K562 (cell line): ENCODE data around the gene SH3BGRL2. TPM values are rescaled to one million over a fixed set of nuclear protein-coding genes. Genes with fewer than 3 reads are reported as not detected.

Experiments
- polyA plus RNA-seq, 8 experiments: library from polyadenylated mRNA; depleted of rRNA in 4 of 8; stranded (reverse) in 5 of 8; unstranded in 3 of 8; fragments of >200 nt; fragmentation: Nextera tagmentation in 2 of 8; fragmentation: Illumina TruSeq in 1 of 8; extraction: Ambion mirVana in 2 of 8; extraction: Trizol in 1 of 8; gene quantifications; 2 replicates each; pipeline versions ENCODE4 v1.2.1 to v1.2.3, GENCODE V29; 2011 to 2014; ENCODE audit warnings: inconsistent platforms in 1 of 8, missing spikeins in 1 of 8
- total RNA-seq, 7 experiments: library from RNA; depleted of rRNA in 6 of 7; stranded (reverse); fragments of >200 nt in 6 of 7; fragmentation: Illumina TruSeq in 2 of 7; extraction: Trizol in 2 of 7; gene quantifications; 2 replicates each; pipeline versions ENCODE4 v1.2.1 to v1.2.3, GENCODE V29; 2011 to 2021; ENCODE audit warnings: low replicate concordance in 1 of 7

Gene SH3BGRL2
- total and polyA plus RNA-seq, 9 of the 15 experiments (the other 6 are each of a cell fraction or from before 2014, with no cell fraction given): 4.4 to 12.1 (median 7.3) TPM

Other genes starting within 250 kb of the SH3BGRL2 start
- gene LCA5, start 93.9 kb upstream of the SH3BGRL2 start, total RNA-seq (2014; rRNA removed): 1.4 TPM in 2 replicates
- 3.4 and 4.6 TPM in 2 replicates for gene LCA5, start 93.9 kb upstream of the SH3BGRL2 start, total RNA-seq (2014; rRNA removed; fragmentation: Illumina TruSeq; extraction: Trizol)
- gene LCA5, start 93.9 kb upstream of the SH3BGRL2 start, total RNA-seq (2015; rRNA removed; fragmentation: Illumina TruSeq; extraction: Trizol): 3.0 and 3.2 TPM in 2 replicates
- 2.2 TPM in 2 replicates for gene LCA5, start 93.9 kb upstream of the SH3BGRL2 start, total RNA-seq (2021)
- 1.3 and 1.8 TPM in 2 replicates for gene LCA5, start 93.9 kb upstream of the SH3BGRL2 start, polyA plus RNA-seq (2011; rRNA removed)
- 2.4 and 2.5 TPM in 2 replicates for gene LCA5, start 93.9 kb upstream of the SH3BGRL2 start, polyA plus RNA-seq (2014; fragmentation: Illumina TruSeq; extraction: Trizol)
- gene LCA5, start 93.9 kb upstream of the SH3BGRL2 start, polyA plus RNA-seq (2014; fragmentation: Nextera tagmentation; extraction: Ambion mirVana): 1 to 10 TPM; 1.0 to 1.3 TPM
- gene LCA5, start 93.9 kb upstream of the SH3BGRL2 start, polyA plus RNA-seq (2014; rRNA removed): 1.2 and 1.7 TPM in 2 replicates